Left cardiac atrium (tissue), 4 donors: ENCODE measurements around the gene RXFP3. TPM values are rescaled to one million over a fixed set of nuclear protein-coding genes. Genes with fewer than 3 reads are reported as not detected.
A peak's percentile ranks its signal among the peaks of the same experiment; 100 is the strongest.
"Not testable (repeated sequence)": the region's sequence is repeated elsewhere in the genome, so short reads cannot be mapped to it uniquely, and the experiment has no call there.

Source experiments
- ATAC-seq, 2 donors: fragments of 200-7000 bp; cut with Tn5 transposase; one replicate each; pipeline ENCODE4 v1.9.1; 2020; ENCODE audit warnings: mild to moderate bottlenecking in 2 of 2, moderate library complexity in 2 of 2
- DNase-seq: peaks from one replicate; pipeline ENCODE4 v3.0.0-alpha.2; 2020
- intact Hi-C, 2 donors: fragments of 100-400 bp; cut with DNase I; formaldehyde crosslinking; loops; one replicate each; pipeline versions ENCODE4 v1.14.1 to v1.15.1; 2022 to 2023
- long read RNA-seq: library from polyadenylated mRNA; unstranded; transcript quantifications from one replicate; pipeline ENCODE4 v2.0.0, GENCODE V29; 2021
- total RNA-seq, 2 donors: library from RNA; stranded (reverse); fragmentation: NEBNext Ultra II Directional; extraction: Animal tissue kit (Norgen Biotek cat#: 25700); gene quantifications; one replicate each; pipeline ENCODE4 v1.2.1, GENCODE V29; 2021
- donor health status: DM: no; HTN: yes; CAD: no.
- donor health status: DM: no; HTN: yes; CAD: no; lungs with severe emphysema.
- donor health status: DM: yes; HTN: yes; CAD: no.
- donor health status: Dilated cardiomyopathy.

Gene RXFP3
- total RNA-seq, result not detected
- long read RNA-seq, result 0 reads

- intact Hi-C loops, result loop anchor here in 1 of 2 donors (10.0 kb wide), 1 partner anchor 502 kb away; no protein-coding TSS in a partner anchor
- ATAC-seq (peak; percentile 36 to 38), DNase-seq (peak; percentile 22)
These were observed at the start of gene RXFP3 for GRCh38 chr5:33936381-33937016. TSS of gene RXFP3 (plus strand) at chr5:33936386. CDS start at chr5:33936741, 355 bp downstream.

DNA sequence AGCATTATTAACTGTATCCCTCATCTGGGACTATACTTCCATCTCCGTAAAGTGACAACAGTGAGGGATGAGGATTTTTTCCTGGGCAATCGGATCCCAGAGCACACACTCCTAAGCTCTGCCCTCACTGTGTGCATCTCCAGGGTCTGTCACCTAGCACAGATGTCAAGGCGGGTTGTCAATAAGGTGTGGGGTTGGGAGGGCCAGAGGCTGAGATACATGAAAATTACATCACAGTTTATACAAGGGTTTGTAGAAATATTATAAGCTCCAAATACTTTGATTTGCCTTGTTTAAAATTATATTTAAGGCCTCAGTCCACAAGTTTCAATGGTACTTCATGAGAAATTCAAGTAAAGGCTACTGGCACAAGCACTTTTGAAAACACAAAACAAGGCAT lies 48.9 kb upstream of the RXFP3 start:
- DNase-seq, result no peak
- intact Hi-C loops, result no loop called here
- ATAC-seq, result no peak

DNA sequence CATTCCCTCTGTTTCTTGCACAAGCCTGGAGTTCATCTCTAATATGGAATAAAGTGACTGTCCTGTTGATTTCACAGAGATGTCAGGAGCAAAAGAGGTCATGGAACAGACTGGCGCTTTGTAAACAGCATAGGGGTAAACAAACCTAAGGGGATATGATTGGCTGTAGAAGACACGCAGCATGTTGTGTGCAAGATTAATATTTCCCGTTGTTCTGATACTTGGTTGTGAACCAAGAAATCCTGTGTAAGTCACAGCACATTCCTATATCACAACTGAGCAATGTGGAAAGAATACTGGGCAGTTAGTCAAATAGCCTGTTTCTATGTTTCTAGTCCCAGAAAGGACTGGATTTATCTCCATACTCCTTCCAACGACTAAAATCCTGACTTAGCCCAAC lies 47.6 kb upstream of the RXFP3 start:
- intact Hi-C loops, result no loop called here
- no peak for ATAC-seq
- no peak for DNase-seq

DNA sequence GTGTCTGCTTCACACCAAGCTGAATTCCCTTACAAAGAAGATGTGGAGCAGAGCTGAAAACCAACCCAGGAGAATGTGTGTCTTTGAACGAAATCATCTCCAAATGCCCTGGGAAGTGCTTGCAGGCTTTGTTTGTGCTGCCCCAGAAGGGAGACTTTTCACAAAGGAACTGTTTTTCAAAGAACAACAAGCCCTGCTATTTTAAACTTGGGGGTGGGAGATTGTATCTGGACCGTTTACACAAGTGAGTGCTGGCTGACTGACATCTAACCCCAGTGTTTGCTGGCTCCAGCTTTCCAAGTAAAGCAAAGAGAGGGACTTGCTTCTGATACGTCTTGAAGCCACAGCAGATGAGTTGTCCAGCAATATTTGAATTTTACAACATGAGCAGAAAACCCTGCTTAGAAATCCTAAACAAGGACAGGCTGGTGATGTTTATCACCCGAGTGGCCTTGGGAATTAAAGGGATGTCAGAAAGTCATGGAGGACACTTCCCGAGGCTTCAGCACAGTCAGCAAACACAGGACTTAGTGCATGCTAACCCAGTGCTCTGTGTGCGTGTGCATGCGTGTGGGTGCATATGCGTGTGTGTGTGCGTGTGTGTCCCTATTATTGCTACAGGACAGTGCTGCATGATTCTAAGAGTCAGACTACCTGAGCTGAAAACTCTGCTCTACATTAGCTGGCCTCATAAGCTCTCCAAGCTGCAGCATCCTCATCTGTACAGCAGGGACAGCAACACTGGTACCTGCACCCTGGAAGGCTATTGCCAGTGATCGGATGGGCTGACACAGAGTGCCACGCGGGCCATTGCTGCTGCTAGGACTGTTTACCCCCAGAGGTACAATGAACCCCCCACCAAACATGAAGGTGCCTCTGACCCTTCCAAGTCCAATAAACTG lies 45.8 kb upstream of the RXFP3 start:
- DNase-seq, result no peak
- ATAC-seq, result no peak
- intact Hi-C loops, result no loop called here

GRCh38 chr5:33891446-33891787 lies 44.8 kb upstream of the RXFP3 start:
- intact Hi-C loops, result no loop called here
- no peak for ATAC-seq
- no peak for DNase-seq

GRCh38 chr5:33891788-33892619 lies 44.2 kb upstream of the RXFP3 start, which contains the start of gene ADAMTS12:
TSS of gene ADAMTS12 (minus strand) at chr5:33891990. CDS start at chr5:33891856, 134 bp downstream.
- peak; percentile 56 for DNase-seq
- ATAC-seq, result peak; percentile 82 to 90
- intact Hi-C loops, result no loop called here

- intact Hi-C loops, result no loop called here
- peak; percentile 49 for DNase-seq
- ATAC-seq, result peak; percentile 17 to 43
These were observed 43.5 kb upstream of the RXFP3 start for GRCh38 chr5:33892620-33893137.

DNA sequence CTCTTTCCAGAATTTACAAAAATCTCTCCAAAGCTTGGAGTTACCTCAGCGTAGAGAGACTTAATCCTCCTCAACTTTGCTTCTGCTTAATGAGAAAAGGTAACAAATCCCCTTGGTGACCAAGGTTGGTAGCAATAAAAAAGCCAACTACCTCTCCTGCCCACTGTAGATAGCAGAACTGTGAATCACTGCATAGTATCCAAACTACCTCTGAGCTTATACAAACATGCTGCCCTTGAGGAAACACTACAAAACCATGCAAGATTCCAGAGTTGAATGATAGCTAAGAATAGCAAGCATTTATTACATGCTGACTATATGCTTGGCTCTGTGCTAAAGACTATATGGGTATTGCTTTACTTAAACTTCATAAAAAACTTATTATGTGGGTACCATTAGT lies 41.6 kb upstream of the RXFP3 start:
- DNase-seq (no peak), ATAC-seq (no peak)
- intact Hi-C loops, result no loop called here

DNA sequence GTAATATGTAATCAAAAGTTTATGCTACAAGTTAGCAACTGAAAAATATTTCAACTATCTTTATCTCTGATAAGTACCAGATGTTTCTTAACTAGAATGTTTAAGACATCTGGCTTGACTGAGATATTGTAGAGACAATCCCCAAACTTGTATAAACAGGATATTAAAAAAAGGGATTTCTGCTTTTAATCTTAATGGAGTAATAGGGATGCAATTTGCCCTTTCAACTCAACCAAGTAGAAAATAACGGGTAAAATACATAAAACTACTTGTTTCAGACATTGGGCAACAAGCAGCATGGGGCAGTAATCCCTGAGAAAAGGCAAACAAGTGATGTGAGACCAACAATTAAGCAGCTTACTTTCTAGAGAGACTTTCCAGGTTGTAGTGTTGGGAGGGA lies 35.0 kb upstream of the RXFP3 start:
- intact Hi-C loops, result no loop called here
- DNase-seq (no peak), ATAC-seq (no peak)

GRCh38 chr5:33903118-33903517 lies 33.1 kb upstream of the RXFP3 start:
- DNase-seq, result no peak
- ATAC-seq, result no peak
- intact Hi-C loops, result no loop called here

DNA sequence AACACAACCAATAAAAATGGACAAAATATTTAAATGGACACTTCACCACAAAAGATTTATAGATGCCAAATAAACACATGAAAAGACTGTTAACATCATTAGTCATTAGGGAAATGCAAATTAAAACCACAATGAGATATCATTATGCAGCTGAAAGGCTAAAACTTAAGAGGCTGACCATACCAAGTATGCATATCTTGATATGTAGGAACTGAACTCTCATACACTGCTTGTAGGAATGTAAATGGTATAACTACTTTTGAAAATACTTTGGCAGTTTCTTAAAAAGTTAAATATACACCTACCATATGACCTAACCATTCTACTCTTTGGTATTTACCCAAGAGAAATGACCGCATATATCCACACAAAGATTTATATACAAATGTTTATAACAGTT lies 30.8 kb upstream of the RXFP3 start:
- ATAC-seq (no peak), DNase-seq (no peak)
- intact Hi-C loops, result no loop called here

GRCh38 chr5:33906248-33906647 lies 29.9 kb upstream of the RXFP3 start:
- intact Hi-C loops, DNase-seq, ATAC-seq: not testable (repeated sequence)

DNA sequence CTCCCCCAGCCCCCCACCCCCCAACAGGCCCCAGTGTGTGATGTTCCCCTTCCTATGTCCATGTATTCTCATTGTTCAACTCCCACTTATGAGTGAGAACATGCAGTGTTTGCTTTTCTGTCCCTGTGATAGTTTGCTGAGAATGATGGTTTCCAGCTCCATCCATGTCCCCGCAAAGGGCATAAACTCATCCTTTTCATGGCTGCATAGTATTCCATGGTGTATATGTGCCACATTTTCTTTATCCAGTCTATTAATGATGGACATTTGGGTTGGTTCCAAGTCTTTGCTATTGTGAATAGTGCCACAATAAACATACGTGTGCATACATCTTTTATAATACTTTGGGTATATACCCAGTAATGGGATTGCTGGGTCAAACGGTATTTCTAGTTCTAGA lies 21.3 kb upstream of the RXFP3 start:
- DNase-seq, ATAC-seq, intact Hi-C loops: not testable (repeated sequence)

DNA sequence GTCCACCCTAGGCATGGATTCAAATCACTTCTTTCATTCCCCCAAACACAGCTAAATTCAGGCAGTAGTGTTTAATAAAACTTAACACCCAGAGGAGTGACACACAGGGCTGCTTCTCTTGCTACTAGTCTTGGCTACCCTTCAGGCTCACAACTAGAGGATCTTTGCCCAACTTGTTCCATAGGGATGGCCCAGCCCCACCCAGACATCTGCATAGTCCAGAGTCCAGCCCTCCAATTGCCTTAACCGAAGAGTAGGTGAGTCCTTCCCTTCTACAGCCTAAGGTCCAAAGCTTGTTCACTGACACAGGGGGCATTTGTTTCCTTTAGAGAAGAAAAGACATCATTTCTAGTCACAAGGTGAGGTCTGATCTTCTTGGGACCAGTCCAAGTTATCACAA lies 15.2 kb upstream of the RXFP3 start:
- intact Hi-C loops, result no loop called here
- ATAC-seq (no peak), DNase-seq (no peak)

GRCh38 chr5:33925278-33925677 lies 10.9 kb upstream of the RXFP3 start:
- no peak for ATAC-seq
- no peak for DNase-seq
- intact Hi-C loops, result no loop called here

DNA sequence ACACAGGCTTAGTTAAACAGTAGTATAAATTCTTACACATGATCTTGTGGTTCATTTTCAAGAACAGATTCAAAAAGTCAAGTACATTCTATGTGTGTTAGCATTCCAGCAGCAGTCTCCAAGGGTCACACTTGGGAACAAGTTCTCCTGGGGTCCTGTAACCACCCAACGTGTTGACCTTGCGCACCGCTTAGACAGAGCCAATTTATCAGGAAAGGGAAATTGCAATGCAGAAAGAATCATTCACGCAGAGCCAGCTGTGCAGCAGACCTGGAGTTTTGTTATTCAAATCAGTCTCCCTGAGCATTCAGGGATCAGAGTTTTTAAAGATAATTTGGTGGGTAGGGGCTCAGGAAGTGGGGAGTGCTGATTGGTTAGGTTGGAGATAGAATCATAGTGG lies 8.5 kb upstream of the RXFP3 start:
- intact Hi-C loops, result no loop called here
- DNase-seq (no peak), ATAC-seq (no peak)

DNA sequence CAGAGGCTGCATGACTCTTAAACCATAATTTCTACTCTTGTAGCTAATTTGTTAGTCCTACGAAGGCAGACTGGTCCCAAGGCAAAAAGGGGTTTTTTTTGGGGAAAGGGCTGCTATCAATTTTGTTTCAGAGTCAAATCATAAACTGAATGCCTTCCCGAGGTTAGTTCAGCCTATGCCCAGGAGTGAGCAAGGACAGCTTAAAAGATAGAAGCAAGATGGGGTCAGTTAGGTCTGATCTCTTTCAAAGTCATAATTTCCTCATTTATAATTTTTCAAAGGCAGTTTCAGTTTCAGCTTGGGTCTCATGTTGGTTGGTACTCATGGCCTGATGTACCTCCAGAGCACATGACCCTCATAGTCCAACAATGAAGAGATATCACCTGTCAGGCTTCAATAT lies 7.9 kb upstream of the RXFP3 start:
- ATAC-seq (no peak), DNase-seq (no peak)
- intact Hi-C loops, result no loop called here

GRCh38 chr5:33929925-33930690 lies 6.1 kb upstream of the RXFP3 start:
- no peak for DNase-seq
- no peak for ATAC-seq
- intact Hi-C loops, result loop anchor here in 1 of 2 donors (10.0 kb wide), 1 partner anchor 495 kb away; no protein-coding TSS in a partner anchor

DNA sequence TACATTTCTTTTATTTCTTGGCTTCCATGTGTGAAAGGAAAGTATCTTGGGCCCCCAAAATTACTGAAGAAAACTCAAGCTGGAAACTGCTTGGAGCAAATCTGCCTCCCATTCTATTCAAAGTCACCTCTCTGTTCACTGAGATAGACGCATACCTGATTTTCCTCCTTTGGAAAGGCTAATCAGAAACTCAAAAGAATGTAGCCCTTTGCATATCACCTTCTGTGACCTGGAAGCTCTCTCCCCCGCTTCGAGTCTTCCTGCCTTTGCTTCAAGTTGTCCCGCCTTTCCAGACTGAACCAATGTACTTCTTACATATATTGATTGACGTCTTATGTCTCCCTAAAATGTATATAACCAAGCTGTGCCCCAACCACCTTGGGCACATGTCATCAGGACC lies 5.0 kb upstream of the RXFP3 start:
- DNase-seq (no peak), ATAC-seq (no peak)
- intact Hi-C loops, result loop anchor here in 1 of 2 donors (10.0 kb wide), 1 partner anchor 496 kb away; no protein-coding TSS in a partner anchor
